Prostate gland (tissue), 2 donors: Measurements from ENCODE around the gene SLC25A33. TPM values are rescaled to one million over a fixed set of nuclear protein-coding genes. Genes with fewer than 3 reads are reported as not detected.

Experiments
- DNase-seq: peaks from one replicate; pipeline ENCODE4 v3.0.0-alpha.2; 2019; ENCODE audit warnings: low spot score
- H3K27ac ChIP-seq, 2 donors: fragments of 200-600 bp; sonication (generic); 2 replicates each; pipeline ENCODE4 v1.5.1; 2017 to 2019
- H3K27me3 ChIP-seq: fragments of 200-600 bp; sonication (generic); replicated peaks from 2 replicates; pipeline ENCODE4 v1.5.1; 2019; ENCODE audit not compliant: insufficient read depth
- H3K36me3 ChIP-seq, 2 donors: fragments of 200-600 bp; sonication (generic); 1 replicate in 1 of 2; 2 replicates in 1 of 2; pipeline versions ENCODE4 v1.5.1 to v1.8.1; 2017 to 2019
- H3K4me1 ChIP-seq: fragments of 200-600 bp; sonication (generic); replicated peaks from 2 replicates; pipeline ENCODE4 v1.5.1; 2019
- H3K4me3 ChIP-seq, 2 donors: fragments of 200-600 bp; sonication (generic); 2 replicates each; pipeline ENCODE4 v1.5.1; 2017 to 2019
- H3K9me3 ChIP-seq: fragments of 200-600 bp; sonication (generic); 2 replicates; pipeline ENCODE4 v1.5.1; 2017
- CTCF ChIP-seq, 4 experiments: fragments of 200-600 bp in 2 of 4; fragments of 450-650 bp in 2 of 4; sonication (generic) in 2 of 4; IDR thresholded peaks; 1 replicate in 3 of 4; 2 replicates in 1 of 4; pipeline ENCODE4 v1.5.1; 2016 to 2019; ENCODE audit warnings: antibody characterized with exemption in 4 of 4, mild to moderate bottlenecking in 2 of 4, moderate library complexity in 2 of 4
- POLR2A ChIP-seq: fragments of 450-650 bp; IDR thresholded peaks from one replicate; pipeline ENCODE4 v1.6.1; 2016; ENCODE audit warnings: antibody characterized with exemption, mild to moderate bottlenecking
- POLR2AphosphoS5 ChIP-seq: sonication (generic); formaldehyde crosslinking; IDR thresholded peaks from one replicate; pipeline ENCODE4 v1.6.1; 2017; ENCODE audit warnings: antibody characterized with exemption
- WGBS: methylation state at CpG from one replicate; pipeline ENCODE4 v1.1.5; 2018; 5-methylcytosine and 5-hydroxymethylcytosine counted together
- intact Hi-C: fragments of 100-400 bp; cut with DNase I; formaldehyde crosslinking; loops from one replicate; pipeline ENCODE4 v1.14.2; 2022
- total RNA-seq, 2 donors: library from RNA; depleted of rRNA; stranded (reverse); fragments of >200 nt; gene quantifications; one replicate each; pipeline ENCODE4 v1.1.0, GENCODE V29; 2016

Gene SLC25A33
- total RNA-seq, 2 donors from 2014 or later: 10.7 to 11.9 TPM

GRCh38 chr1:9573723-9574122 lies 34.5 kb downstream of the SLC25A33 start:
- no peak for DNase-seq
- no peaks in the 10 kb centered on the region for H3K9me3 ChIP-seq
- TF ChIP-seq CTCF (IDR thresholded peaks at IDR 0.05) (peak in 3 of 4 experiments; percentile 14 to 44 (median 37)), POLR2A (no peak)
- no peak overlapping the region for H3K4me3 ChIP-seq
- 88% methylated on average over 2 of the region's 2 CpGs for WGBS
- no peaks in the 10 kb centered on the region for H3K4me1 ChIP-seq
- no peaks in the 10 kb centered on the region for H3K36me3 ChIP-seq
- intact Hi-C loops: loop anchor here (5.0 kb wide), 1 partner anchor 76 kb away; no protein-coding TSS in a partner anchor
- no peak overlapping the region for H3K27ac ChIP-seq
- no peaks in the 10 kb centered on the region for H3K27me3 ChIP-seq

DNA sequence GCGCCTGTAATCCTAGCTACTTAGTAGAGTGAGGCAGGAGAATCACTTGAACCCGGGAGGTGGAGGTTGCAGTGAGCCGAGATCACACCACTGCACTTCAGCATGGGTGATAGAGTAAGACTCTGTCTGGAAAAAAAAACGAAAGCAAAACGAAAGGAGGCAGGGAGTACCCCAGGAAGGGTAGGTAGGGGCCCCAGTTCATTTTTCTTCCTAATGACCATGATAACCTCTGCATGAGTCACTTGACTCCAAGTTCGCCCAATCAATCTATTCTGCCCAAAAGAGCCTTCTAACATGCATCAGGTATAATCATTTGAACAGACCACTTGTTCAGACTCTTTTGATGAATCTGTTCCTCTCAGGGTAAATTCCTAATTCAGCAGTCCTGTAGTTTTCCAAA lies 36.2 kb downstream of the SLC25A33 start:
- WGBS: 91% methylated on average over 6 of the region's 6 CpGs
- intact Hi-C loops: no loop called here
- Histone ChIP-seq H3K9me3 (no peaks in the 10 kb centered on the region), H3K36me3 (no peaks in the 10 kb centered on the region), H3K27me3 (no peaks in the 10 kb centered on the region), H3K27ac (no peak overlapping the region), H3K4me3 (no peak overlapping the region), H3K4me1 (no peaks in the 10 kb centered on the region)
- DNase-seq: no peak
- TF ChIP-seq POLR2A (no peak), POLR2AphosphoS5 (no peak), CTCF (IDR thresholded peaks at IDR 0.05) (no peak)

DNA sequence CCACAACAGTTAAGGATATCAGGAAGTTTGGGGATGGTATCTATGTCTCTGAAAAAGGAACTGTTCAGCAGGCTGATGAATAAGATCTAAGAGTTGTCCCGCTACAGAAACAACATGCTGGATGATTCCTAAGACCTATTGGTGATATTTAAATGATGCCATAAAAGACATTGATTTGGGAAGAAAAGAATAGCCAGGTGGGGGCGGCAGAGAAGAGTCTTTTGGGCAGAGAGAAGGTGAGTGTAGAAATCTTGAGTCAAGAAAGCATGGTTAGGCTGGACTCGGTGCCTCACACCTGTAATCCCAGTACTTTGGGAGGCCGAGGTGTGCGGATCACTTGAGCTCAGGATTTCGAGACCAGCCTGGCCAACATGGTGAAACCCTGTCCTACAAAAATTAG lies 37.6 kb downstream of the SLC25A33 start:
- Histone ChIP-seq H3K4me1 (no peaks in the 10 kb centered on the region), H3K4me3 (no peak overlapping the region), H3K36me3 (no peaks in the 10 kb centered on the region), H3K9me3 (no peaks in the 10 kb centered on the region), H3K27me3 (no peaks in the 10 kb centered on the region), H3K27ac (no peak overlapping the region)
- no peak for DNase-seq
- intact Hi-C loops: no loop called here
- WGBS: 87% methylated on average over 6 of the region's 6 CpGs
- no peak for TF ChIP-seq CTCF (IDR thresholded peaks at IDR 0.05)
- no peak for TF ChIP-seq POLR2AphosphoS5
- no peak for TF ChIP-seq POLR2A

DNA sequence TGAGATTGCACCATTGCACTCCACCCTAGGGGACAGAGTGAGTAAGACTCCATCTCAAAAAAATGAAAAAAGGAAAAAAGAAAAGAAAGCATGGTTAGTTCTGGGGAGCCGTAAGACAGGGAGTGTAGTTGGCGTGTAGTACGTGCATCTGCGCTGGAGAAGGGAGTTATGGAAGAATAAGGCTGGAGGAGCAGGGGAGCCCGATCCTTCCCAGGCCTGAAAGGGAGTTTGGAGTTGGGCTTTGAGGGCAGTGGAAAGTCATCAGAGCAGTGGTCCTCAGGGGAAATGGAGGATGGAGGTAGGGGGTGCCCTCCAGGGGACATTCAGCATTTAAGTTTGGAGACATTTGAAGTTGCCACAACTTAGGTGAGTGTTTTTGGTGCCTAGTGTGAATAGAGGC lies 38.2 kb downstream of the SLC25A33 start:
- 96% methylated on average over 5 of the region's 5 CpGs for WGBS
- intact Hi-C loops: no loop called here
- H3K36me3 ChIP-seq: no peaks in the 10 kb centered on the region

More for the DNA sequence above, 38.2 kb downstream of the SLC25A33 start:
- no peaks in the 10 kb centered on the region for H3K27me3 ChIP-seq
- DNase-seq: no peak
- H3K4me1 ChIP-seq: no peaks in the 10 kb centered on the region
- no peak overlapping the region for H3K4me3 ChIP-seq
- TF ChIP-seq CTCF (IDR thresholded peaks at IDR 0.05): no peak
- TF ChIP-seq POLR2AphosphoS5: no peak
- TF ChIP-seq POLR2A: no peak
- H3K27ac ChIP-seq: no peak overlapping the region
- H3K9me3 ChIP-seq: no peaks in the 10 kb centered on the region
